Placental pericyte (primary cell): ENCODE results near the gene SEPTIN7. TPM values are rescaled to one million over a fixed set of nuclear protein-coding genes. Genes with fewer than 3 reads are reported as not detected.

Experiments used
- total RNA-seq: library from RNA; depleted of rRNA; stranded (reverse); fragments of >200 nt; gene quantifications from 2 replicates; pipeline ENCODE4 v1.2.3, GENCODE V29; 2012

The SEPTIN7 gene
- total RNA-seq: 181 and 248 TPM in 2 replicates

DNA sequence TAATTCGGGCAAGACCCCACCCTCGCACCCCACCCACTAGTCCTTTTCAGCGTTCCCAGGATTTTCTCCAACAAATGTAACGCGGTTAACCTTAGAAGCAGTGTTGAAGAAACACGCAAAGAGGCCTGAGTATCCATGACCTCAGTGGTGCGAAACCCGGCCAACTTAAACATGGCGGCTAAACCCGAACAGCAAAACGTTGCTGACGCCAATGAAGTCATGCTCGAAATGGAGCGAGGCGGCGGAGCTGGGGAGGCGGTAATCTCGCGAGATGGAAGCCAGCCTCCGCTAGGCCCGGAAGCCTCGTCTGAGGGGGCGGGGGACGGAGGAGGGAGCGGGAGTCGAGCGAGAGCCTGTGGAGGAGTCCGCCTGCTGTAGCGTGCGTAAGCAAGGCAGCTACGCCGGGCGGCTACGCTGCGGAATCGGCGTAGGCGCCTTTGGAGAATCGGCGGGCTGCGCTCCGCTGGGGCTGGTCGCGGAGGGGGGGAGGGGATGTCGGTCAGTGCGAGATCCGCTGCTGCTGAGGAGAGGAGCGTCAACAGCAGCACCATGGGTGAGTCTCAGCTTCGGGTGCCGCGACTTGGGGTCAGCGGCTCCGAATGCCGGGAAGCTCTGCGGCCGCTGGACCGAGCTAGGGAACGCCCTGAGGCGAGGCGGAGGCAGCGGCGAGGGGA lies at the start of gene SEPTIN7:
SEPTIN7 (plus strand) TSS at position 340 of the 674 bp plus-strand sequence; CDS start at position 493, 153 bp downstream.

Other genes with a start within 250 kb of the SEPTIN7 start
- 26.1 and 27.1 TPM in 2 replicates for gene HERPUD2, start 105.9 kb upstream of the SEPTIN7 start, total RNA-seq